ENCODE results near the gene SNRPD2. TPM values are rescaled to one million over a fixed set of nuclear protein-coding genes. Genes with fewer than 3 reads are reported as not detected.
A peak's percentile ranks its signal among the peaks of the same experiment; 100 is the strongest.
"Not testable (repeated sequence)": the region's sequence is repeated elsewhere in the genome, so short reads cannot be mapped to it uniquely, and the experiment has no call there.

SNRPD2 gene
- polyA plus RNA-seq, 4 donors, result 209 to 422 (median 250) TPM

- H3K4me3 ChIP-seq (ENCODE audit: low read depth in 1 of 3, low read length in 3 of 3), result no peak overlapping the region
- FAIRE-seq, result no peak
- H3K4me1 ChIP-seq (ENCODE audit: control insufficient read depth in 3 of 3, insufficient read depth in 2 of 3, low read depth in 1 of 3, low read length in 2 of 3), result peaks cover 0 to 5% (median 0%) of the 10 kb centered on the region in 3 donors
- DNase-seq, result no peak
- H3K27me3 ChIP-seq (ENCODE audit: control insufficient read depth in 3 of 3, insufficient read depth in 3 of 3, low read length in 3 of 3), result no peaks in the 10 kb centered on the region
- H3K36me3 ChIP-seq (ENCODE audit: control insufficient read depth in 3 of 3, insufficient read depth in 2 of 3, low read depth in 1 of 3, low read length in 3 of 3), result peaks cover 4 to 66% (median 16%) of the 10 kb centered on the region in 3 donors
- 89 to 98% (median 94%) methylated on average over 9 of the region's 9 CpGs for WGBS, 3 donors
- H3K27ac ChIP-seq (ENCODE audit: low read depth in 1 of 3, low read length in 2 of 3), result no peak overlapping the region
- H3K9me3 ChIP-seq (ENCODE audit: control insufficient read depth in 2 of 2, insufficient read depth in 1 of 2, low read depth in 1 of 2, low read length in 1 of 2), result no peaks in the 10 kb centered on the region
These were observed 4.2 kb downstream of the SNRPD2 start for GRCh38 chr19:45687599-45687998.

DNA sequence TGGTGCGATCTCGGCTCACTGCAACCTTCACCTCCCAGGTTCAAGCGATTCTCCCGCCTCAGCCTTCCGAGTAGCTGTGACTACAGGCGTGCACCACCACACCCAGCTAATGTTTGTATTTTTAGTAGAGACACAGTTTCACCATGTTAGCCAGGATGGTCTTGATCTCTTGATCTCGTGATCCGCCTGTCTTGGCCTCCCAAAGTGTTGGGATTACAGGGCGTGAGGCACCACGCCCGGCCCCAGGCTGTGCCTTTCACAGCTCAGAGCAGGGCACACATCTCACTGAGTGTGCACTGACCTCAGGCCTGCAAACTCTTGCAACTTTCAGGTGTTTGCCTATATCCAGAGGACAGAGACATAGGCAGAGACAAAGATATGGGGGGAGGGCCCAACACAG is 6.7 kb downstream of the SNRPD2 start:
- WGBS, 3 donors, result 74 to 85% (median 83%) methylated on average over 9 to 11 of the region's 11 CpGs
- FAIRE-seq; H3K27me3 ChIP-seq (ENCODE audit: control insufficient read depth in 3 of 3, insufficient read depth in 3 of 3, low read length in 3 of 3); H3K27ac ChIP-seq (ENCODE audit: low read depth in 1 of 3, low read length in 2 of 3); H3K9me3 ChIP-seq (ENCODE audit: control insufficient read depth in 2 of 2, insufficient read depth in 1 of 2, low read depth in 1 of 2, low read length in 1 of 2); H3K4me3 ChIP-seq (ENCODE audit: low read depth in 1 of 3, low read length in 3 of 3); H3K4me1 ChIP-seq (ENCODE audit: control insufficient read depth in 3 of 3, insufficient read depth in 2 of 3, low read depth in 1 of 3, low read length in 2 of 3); DNase-seq: not testable (repeated sequence)
- peaks cover 4 to 66% (median 16%) of the 10 kb centered on the region in 3 donors for H3K36me3 ChIP-seq (ENCODE audit: control insufficient read depth in 3 of 3, insufficient read depth in 2 of 3, low read depth in 1 of 3, low read length in 3 of 3)

DNA sequence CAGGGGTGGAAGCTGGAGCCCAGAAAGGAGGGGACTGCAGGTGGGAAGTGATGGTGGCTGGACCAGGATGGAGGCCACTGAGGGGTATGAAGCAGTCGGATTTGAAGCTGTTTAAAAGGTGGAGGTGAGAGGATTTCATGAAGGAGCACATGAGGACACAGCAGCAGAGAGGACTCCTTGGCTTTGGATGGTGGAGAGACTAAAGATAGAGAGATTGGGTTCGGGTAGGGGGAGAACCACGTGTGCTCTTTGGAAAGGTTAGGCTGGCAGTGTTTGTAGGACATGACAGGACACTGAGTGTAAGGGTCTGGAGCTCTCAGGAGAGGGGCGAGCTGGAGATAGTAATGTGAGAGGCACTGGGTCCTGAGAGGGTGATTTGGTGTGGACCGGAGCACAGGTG is 8.8 kb downstream of the SNRPD2 start:
- Histone ChIP-seq H3K9me3 (ENCODE audit: control insufficient read depth in 2 of 2, insufficient read depth in 1 of 2, low read depth in 1 of 2, low read length in 1 of 2) (no peaks in the 10 kb centered on the region), H3K27ac (ENCODE audit: low read depth in 1 of 3, low read length in 2 of 3) (no peak overlapping the region), H3K4me3 (ENCODE audit: low read depth in 1 of 3, low read length in 3 of 3) (no peak overlapping the region), H3K36me3 (ENCODE audit: control insufficient read depth in 3 of 3, insufficient read depth in 2 of 3, low read depth in 1 of 3, low read length in 3 of 3) (peaks cover 4 to 51% (median 11%) of the 10 kb centered on the region in 3 donors), H3K27me3 (ENCODE audit: control insufficient read depth in 3 of 3, insufficient read depth in 3 of 3, low read length in 3 of 3) (peaks cover 0 to 13% (median 0%) of the 10 kb centered on the region in 3 donors), H3K4me1 (ENCODE audit: control insufficient read depth in 3 of 3, insufficient read depth in 2 of 3, low read depth in 1 of 3, low read length in 2 of 3) (peaks cover 0 to 7% (median 0%) of the 10 kb centered on the region in 3 donors)
- DNase-seq (no peak), FAIRE-seq (no peak)
- WGBS, 3 donors, result 70 to 83% (median 80%) methylated on average over 5 of the region's 5 CpGs

GRCh38 chr19:45682117-45682516 is 9.6 kb downstream of the SNRPD2 start:
- WGBS, 3 donors, result 72 to 77% (median 75%) methylated on average over 8 of the region's 8 CpGs
- no peak overlapping the region for H3K4me3 ChIP-seq (ENCODE audit: low read depth in 1 of 3, low read length in 3 of 3)
- H3K4me1 ChIP-seq (ENCODE audit: control insufficient read depth in 3 of 3, insufficient read depth in 2 of 3, low read depth in 1 of 3, low read length in 2 of 3), result peaks cover 0 to 14% (median 0%) of the 10 kb centered on the region in 3 donors
- peaks cover 0 to 21% (median 0%) of the 10 kb centered on the region in 3 donors for H3K27me3 ChIP-seq (ENCODE audit: control insufficient read depth in 3 of 3, insufficient read depth in 3 of 3, low read length in 3 of 3)
- peaks cover 3 to 43% (median 4%) of the 10 kb centered on the region in 3 donors for H3K36me3 ChIP-seq (ENCODE audit: control insufficient read depth in 3 of 3, insufficient read depth in 2 of 3, low read depth in 1 of 3, low read length in 3 of 3)
- H3K9me3 ChIP-seq (ENCODE audit: control insufficient read depth in 2 of 2, insufficient read depth in 1 of 2, low read depth in 1 of 2, low read length in 1 of 2), result peaks cover 0 to 2% of the 10 kb centered on the region in 2 donors
- FAIRE-seq (no peak), DNase-seq (no peak)
- peak overlapping the region in 2 of 3 donors; percentile 41 to 60 for H3K27ac ChIP-seq (ENCODE audit: low read depth in 1 of 3, low read length in 2 of 3)

- H3K9me3 ChIP-seq (ENCODE audit: control insufficient read depth in 2 of 2, insufficient read depth in 1 of 2, low read depth in 1 of 2, low read length in 1 of 2), result peaks cover 0 to 2% of the 10 kb centered on the region in 2 donors
- 0 to 2% (median 2%) methylated on average over 48 to 51 of the region's 51 CpGs for WGBS, 3 donors
- H3K27ac ChIP-seq (ENCODE audit: low read depth in 1 of 3, low read length in 2 of 3), result peak overlapping the region in 2 of 3 donors; percentile 41 to 60
- peak overlapping the region in 2 of 3 donors; percentile 18 to 35 for H3K4me3 ChIP-seq (ENCODE audit: low read depth in 1 of 3, low read length in 3 of 3)
- peaks cover 0 to 20% (median 0%) of the 10 kb centered on the region in 3 donors for H3K4me1 ChIP-seq (ENCODE audit: control insufficient read depth in 3 of 3, insufficient read depth in 2 of 3, low read depth in 1 of 3, low read length in 2 of 3)
- H3K27me3 ChIP-seq (ENCODE audit: control insufficient read depth in 3 of 3, insufficient read depth in 3 of 3, low read length in 3 of 3), result peaks cover 0 to 27% (median 0%) of the 10 kb centered on the region in 3 donors
- peaks cover 3 to 39% (median 3%) of the 10 kb centered on the region in 3 donors for H3K36me3 ChIP-seq (ENCODE audit: control insufficient read depth in 3 of 3, insufficient read depth in 2 of 3, low read depth in 1 of 3, low read length in 3 of 3)
- DNase-seq, result peak; percentile 90 to 94
- no peak for FAIRE-seq
These were observed 10.2 kb downstream of the SNRPD2 start for GRCh38 chr19:45681391-45682015.

DNA sequence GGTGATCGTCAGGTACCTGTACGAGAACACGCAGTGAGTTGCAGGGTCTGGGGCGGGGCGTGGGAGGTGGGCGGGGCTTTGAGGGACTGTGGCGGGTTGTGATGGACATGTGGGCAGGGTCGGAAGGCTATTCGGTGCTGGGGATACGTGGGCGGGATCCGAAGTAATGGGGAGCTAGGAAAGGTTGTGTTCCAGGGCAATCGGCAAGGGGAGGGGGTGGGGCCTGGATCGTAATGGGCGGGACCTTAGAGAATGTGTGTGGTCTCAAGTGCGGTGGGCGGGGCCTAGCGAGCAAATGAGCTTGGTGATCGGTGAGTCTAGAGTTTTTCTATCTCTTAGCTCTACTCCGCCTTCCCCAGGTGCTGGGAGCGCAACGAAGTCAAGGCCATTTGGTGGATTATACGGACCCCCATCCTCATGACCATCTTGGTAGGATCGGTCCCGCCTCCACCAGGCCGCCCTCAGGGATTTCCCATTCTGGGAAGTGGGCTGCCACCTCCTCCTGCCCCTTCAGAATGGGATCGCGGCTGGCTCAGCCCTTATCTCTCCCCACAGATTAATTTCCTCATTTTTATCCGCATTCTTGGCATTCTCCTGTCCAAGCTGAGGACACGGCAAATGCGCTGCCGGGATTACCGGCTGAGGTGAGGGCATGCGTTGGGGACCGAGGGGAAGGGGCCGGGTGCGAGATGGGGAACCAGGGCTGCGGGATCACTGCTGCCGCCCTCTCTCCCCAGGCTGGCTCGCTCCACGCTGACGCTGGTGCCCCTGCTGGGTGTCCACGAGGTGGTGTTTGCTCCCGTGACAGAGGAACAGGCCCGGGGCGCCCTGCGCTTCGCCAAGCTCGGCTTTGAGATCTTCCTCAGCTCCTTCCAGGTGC is 14.2 kb downstream of the SNRPD2 start:
- H3K27ac ChIP-seq (ENCODE audit: low read depth in 1 of 3, low read length in 2 of 3), result no peak overlapping the region

GRCh38 chr19:45676851-45677263 is 14.9 kb downstream of the SNRPD2 start:
- Histone ChIP-seq H3K4me1 (ENCODE audit: control insufficient read depth in 3 of 3, insufficient read depth in 2 of 3, low read depth in 1 of 3, low read length in 2 of 3) (peaks cover 0 to 20% (median 0%) of the 10 kb centered on the region in 3 donors), H3K27ac (ENCODE audit: low read depth in 1 of 3, low read length in 2 of 3) (no peak overlapping the region), H3K9me3 (ENCODE audit: control insufficient read depth in 2 of 2, insufficient read depth in 1 of 2, low read depth in 1 of 2, low read length in 1 of 2) (peaks cover 0 to 2% of the 10 kb centered on the region in 2 donors), H3K27me3 (ENCODE audit: control insufficient read depth in 3 of 3, insufficient read depth in 3 of 3, low read length in 3 of 3) (peaks cover 0 to 42% (median 0%) of the 10 kb centered on the region in 3 donors), H3K4me3 (ENCODE audit: low read depth in 1 of 3, low read length in 3 of 3) (peak overlapping the region; percentile 25 to 39 (median 37)), H3K36me3 (ENCODE audit: control insufficient read depth in 3 of 3, insufficient read depth in 2 of 3, low read depth in 1 of 3, low read length in 3 of 3) (no peaks in the 10 kb centered on the region)
- WGBS, 3 donors, result 3 to 6% (median 3%) methylated on average over 9 to 28 of the region's 28 CpGs
- FAIRE-seq (no peak), DNase-seq (peak; percentile 24 to 46)

More for the DNA sequence above, 14.2 kb downstream of the SNRPD2 start:
- DNase-seq (peak; percentile 94 to 95), FAIRE-seq (no peak)
- peaks cover 0 to 2% of the 10 kb centered on the region in 2 donors for H3K9me3 ChIP-seq (ENCODE audit: control insufficient read depth in 2 of 2, insufficient read depth in 1 of 2, low read depth in 1 of 2, low read length in 1 of 2)
- H3K27me3 ChIP-seq (ENCODE audit: control insufficient read depth in 3 of 3, insufficient read depth in 3 of 3, low read length in 3 of 3), result peaks cover 0 to 39% (median 0%) of the 10 kb centered on the region in 3 donors
- H3K4me3 ChIP-seq (ENCODE audit: low read depth in 1 of 3, low read length in 3 of 3), result peak overlapping the region; percentile 25 to 39 (median 37)
- no peaks in the 10 kb centered on the region for H3K36me3 ChIP-seq (ENCODE audit: control insufficient read depth in 3 of 3, insufficient read depth in 2 of 3, low read depth in 1 of 3, low read length in 3 of 3)
- H3K4me1 ChIP-seq (ENCODE audit: control insufficient read depth in 3 of 3, insufficient read depth in 2 of 3, low read depth in 1 of 3, low read length in 2 of 3), result peaks cover 0 to 20% (median 0%) of the 10 kb centered on the region in 3 donors
- 2 to 4% (median 3%) methylated on average over 48 to 49 of the region's 49 CpGs for WGBS, 3 donors

DNA sequence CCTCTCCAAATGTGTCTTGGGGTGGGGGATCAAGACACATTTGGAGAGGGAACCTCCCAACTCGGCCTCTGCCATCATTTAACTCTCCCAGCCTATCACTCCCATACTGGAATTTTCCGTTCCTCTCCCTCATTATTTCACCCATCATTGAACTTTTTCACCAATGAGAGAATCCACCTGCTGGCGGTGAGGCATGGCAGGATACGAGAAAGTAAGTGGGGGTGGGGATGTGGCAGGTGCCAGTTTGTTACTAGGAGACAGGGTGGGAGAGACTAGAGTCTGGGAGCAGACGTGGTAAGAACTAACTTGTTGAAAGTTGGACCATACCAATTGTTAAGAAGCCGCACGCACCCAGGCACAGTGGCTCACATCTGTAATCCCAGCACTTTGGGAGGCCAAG is 16.8 kb downstream of the SNRPD2 start:
- H3K27me3 ChIP-seq (ENCODE audit: control insufficient read depth in 3 of 3, insufficient read depth in 3 of 3, low read length in 3 of 3), result peaks cover 0 to 61% (median 0%) of the 10 kb centered on the region in 3 donors
- WGBS, 3 donors, result 48 to 66% (median 54%) methylated on average over 7 of the region's 7 CpGs
- FAIRE-seq, result no peak

More for the DNA sequence above, 16.8 kb downstream of the SNRPD2 start:
- Histone ChIP-seq H3K27ac (ENCODE audit: low read depth in 1 of 3, low read length in 2 of 3) (no peak overlapping the region), H3K4me3 (ENCODE audit: low read depth in 1 of 3, low read length in 3 of 3) (no peak overlapping the region), H3K9me3 (ENCODE audit: control insufficient read depth in 2 of 2, insufficient read depth in 1 of 2, low read depth in 1 of 2, low read length in 1 of 2) (peaks cover 0 to 2% of the 10 kb centered on the region in 2 donors), H3K4me1 (ENCODE audit: control insufficient read depth in 3 of 3, insufficient read depth in 2 of 3, low read depth in 1 of 3, low read length in 2 of 3) (peaks cover 0 to 26% (median 0%) of the 10 kb centered on the region in 3 donors), H3K36me3 (ENCODE audit: control insufficient read depth in 3 of 3, insufficient read depth in 2 of 3, low read depth in 1 of 3, low read length in 3 of 3) (no peaks in the 10 kb centered on the region)
- DNase-seq, result no peak

All from small intestine (tissue), 7 donors.